ENCODE measurements around the gene COL6A3.

COL6A3 gene, protein sequence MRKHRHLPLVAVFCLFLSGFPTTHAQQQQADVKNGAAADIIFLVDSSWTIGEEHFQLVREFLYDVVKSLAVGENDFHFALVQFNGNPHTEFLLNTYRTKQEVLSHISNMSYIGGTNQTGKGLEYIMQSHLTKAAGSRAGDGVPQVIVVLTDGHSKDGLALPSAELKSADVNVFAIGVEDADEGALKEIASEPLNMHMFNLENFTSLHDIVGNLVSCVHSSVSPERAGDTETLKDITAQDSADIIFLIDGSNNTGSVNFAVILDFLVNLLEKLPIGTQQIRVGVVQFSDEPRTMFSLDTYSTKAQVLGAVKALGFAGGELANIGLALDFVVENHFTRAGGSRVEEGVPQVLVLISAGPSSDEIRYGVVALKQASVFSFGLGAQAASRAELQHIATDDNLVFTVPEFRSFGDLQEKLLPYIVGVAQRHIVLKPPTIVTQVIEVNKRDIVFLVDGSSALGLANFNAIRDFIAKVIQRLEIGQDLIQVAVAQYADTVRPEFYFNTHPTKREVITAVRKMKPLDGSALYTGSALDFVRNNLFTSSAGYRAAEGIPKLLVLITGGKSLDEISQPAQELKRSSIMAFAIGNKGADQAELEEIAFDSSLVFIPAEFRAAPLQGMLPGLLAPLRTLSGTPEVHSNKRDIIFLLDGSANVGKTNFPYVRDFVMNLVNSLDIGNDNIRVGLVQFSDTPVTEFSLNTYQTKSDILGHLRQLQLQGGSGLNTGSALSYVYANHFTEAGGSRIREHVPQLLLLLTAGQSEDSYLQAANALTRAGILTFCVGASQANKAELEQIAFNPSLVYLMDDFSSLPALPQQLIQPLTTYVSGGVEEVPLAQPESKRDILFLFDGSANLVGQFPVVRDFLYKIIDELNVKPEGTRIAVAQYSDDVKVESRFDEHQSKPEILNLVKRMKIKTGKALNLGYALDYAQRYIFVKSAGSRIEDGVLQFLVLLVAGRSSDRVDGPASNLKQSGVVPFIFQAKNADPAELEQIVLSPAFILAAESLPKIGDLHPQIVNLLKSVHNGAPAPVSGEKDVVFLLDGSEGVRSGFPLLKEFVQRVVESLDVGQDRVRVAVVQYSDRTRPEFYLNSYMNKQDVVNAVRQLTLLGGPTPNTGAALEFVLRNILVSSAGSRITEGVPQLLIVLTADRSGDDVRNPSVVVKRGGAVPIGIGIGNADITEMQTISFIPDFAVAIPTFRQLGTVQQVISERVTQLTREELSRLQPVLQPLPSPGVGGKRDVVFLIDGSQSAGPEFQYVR (N-terminal part only)

DNA sequence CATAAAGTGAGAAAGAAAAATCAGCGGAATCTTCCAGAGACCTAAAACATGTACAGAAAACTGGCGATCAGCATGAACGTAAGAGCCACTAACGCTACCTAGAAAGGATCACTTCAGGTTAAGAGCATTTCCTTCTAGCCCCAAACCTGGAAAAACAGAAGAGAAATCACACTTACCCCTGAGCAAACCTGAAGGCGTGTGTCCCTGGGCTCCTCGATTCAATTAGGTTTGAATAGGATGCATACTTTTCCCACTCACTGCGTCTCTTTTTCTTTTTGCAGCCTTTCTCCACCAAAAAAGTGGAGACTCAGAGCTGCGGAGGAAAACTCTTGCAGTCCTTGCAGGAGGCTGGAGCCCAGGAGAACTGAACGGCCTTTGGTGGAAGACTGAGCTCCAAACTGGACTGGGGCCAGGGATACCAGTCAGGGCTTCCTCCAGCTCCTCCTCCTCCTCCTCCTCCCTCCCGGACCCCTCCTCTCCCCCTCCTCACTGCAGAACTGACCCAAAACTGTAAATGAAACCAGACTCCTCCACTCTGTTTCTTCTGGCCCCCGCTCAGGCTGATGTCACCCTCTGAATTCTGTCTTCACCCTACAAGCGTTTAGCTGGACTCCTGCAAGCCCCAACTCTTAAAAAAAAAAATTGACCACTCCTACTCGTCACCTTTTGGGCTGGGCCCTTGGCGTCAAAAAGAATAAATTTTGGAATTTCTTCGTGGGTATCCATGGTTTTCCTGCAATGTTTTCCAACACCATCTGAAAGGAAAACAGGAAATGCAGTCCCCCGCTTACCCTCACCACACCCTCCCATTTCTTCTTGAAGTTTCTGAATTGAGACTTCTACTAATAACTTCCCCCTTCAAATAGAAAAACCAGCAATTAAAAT lies at the start of gene COL6A3:
Gene COL6A3 (minus strand): TSS at position 388 of the 885 bp plus-strand sequence. CDS start 17,347 bp downstream, outside the sequence.
- no peak for DNase-seq

DNA sequence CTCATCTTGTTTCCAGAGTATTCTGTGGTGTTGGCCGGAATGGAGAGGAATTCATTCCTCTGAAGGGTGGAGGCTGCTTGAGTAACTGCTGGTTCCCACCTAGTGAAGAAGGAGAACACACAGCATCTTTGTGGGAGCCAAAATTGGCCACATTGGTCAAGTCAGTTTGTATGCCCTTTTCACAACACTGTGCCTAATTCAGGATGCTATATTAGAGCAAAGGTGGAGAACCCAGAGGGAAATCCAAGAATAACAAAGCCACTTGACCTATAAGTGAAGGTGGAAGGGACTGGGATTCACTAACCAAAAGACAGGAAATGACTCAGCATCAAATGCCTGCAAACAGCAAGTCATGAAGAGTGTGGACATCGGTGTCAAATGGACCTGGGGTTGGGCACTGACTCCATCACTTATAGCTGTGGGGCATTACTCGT lies 45.8 kb upstream of the COL6A3 start:
- no peak for DNase-seq

DNA sequence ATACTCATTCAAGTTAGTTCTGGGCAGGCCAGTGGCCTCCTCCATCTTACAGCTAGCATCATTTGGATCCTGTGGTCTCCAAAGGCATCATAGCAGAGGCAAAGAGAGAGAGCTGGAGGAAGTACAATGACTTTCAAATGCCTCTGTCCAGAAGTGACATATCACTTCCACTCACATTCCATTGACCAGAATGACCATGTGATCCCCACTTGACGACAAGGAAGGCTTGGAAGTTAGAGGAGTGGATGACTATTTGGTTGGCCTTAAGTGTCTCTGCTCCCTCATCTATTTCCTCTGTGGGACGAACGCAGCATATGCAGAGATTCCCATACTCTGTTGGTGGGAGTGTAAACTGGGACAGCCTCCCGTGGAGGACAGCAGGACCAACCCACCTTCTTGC lies 45.3 kb upstream of the COL6A3 start:
- DNase-seq = no peak

DNA sequence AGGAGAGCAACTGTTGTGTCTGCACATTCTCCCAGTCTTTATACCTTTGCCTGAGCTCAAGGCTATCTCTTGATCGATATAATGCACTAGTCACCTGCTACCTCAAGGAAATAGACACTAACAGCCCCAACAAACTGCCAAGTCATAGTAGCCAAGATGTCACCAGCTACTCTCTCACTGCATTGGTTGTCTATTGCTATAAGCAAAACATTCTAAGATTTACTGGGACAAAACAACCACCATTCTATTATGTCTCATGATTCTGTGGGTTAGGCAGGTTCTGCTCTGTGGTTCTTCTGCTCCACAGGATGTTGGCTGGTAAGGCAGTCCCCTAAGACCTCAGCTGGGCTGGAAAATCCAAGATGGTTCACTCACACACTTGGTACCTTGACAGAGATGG lies 44.6 kb upstream of the COL6A3 start:
- no peak for DNase-seq

DNA sequence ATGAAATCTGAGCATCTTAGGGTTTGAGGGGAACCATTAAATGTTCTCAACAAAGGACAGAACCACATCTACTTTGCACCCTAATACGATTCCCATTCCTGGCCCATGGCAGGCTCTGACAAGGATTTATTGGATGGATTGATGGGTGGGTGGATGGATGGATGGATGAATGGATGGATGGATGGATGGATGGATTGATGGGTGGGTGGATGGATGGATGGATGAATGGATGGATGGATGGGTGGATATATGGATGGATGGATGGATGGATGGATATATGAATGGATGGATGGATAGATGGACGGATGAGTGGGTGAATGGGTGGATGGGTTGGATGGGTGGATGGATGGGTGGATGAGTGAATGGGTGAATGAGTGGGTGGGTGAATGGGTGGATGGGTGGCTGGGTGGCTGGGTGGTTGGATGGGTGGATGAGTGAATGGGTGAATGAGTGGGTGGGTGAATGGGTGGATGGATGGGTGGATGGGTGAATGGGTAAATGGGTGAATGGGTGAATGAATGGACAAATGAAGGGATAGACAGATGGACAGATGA lies 43.5 kb upstream of the COL6A3 start:
- no peak for DNase-seq

DNA sequence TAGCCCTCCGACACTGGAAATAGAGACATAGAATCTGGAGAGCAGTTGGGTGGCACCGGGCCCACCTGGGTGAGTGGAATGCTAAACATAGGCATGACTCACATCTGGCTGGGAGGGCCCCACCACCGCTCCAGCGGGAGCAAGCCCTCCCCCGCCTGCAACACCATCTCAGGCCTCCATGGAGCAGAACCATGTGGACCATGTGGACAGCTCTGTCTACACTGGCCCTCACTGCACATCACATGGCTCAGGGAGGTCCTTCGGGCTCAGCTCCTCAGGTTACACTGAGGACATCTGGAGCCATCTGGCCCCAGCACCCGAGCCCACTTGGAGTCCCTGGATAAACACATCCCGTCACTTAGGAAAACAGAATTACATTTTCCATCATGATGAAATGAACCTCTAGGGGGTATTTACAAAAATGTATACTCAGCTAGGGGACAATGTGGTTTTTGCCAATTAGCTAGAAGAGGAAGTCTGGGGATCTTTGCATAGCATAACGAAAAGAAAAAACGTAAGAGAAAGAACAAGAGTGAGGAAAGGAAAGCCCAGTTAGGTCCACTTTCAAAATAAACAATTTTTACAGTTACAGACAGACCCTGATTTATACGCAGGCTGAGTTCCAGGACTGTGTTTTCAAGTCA lies 42.4 kb upstream of the COL6A3 start:
- DNase-seq = no peak

DNA sequence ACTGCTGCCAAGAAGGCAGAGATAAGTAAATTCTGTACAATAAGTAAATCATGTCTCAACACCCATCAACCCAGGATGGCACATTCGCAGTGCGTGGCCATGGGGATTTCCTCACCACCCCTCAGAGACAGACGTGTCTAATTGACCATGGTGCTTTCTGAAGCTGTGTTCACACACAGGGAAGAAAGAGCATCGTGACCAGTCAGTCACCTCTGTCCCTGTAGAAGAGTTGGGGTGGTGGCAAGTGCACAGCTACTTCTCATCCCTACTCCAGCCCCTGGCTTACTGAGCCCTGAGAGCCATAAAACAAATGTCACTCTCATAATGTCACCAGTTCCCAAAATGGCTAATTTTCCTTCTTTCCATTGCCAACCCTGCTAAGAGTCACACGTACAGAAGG lies 41.8 kb upstream of the COL6A3 start:
- no peak for DNase-seq

DNA sequence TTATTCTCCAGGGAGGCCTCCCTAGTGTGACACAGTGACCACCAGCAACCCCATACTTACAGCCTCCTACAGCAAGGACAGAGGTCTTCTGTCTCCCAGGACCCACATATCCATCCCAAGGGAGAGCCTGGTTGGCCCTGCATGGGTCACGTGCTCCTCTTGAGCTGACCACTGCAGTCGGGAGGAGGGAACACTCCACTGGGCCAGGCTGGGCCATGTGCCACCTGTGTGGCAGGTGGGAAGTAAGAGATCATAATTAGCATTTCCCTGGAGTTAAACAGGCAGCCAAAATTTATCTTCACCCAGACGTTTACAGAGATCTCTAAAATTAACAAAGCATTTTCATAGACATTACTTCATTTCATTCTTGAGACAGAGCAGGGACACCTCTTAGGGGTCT lies 39.7 kb upstream of the COL6A3 start:
- DNase-seq = no peak

DNA sequence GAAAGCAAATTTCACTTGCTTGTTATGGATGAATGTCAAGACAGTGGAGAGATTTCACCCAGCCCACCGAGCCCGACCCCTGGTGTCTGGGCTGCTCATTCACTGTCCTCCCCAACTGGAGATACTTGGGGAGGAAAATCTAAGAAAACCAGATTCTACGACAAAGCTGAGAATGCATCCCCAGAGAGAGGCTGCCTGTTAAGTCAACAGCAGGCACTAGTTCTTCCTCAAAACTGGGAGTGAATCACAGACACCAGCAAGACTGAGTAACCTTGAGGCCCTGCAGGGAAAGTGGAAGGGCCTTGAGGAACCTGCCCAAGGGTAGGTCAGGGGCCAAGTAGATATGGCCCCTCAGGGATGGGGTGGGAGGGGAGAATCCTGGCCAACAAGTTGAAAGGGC lies 38.9 kb upstream of the COL6A3 start:
- DNase-seq = no peak

DNA sequence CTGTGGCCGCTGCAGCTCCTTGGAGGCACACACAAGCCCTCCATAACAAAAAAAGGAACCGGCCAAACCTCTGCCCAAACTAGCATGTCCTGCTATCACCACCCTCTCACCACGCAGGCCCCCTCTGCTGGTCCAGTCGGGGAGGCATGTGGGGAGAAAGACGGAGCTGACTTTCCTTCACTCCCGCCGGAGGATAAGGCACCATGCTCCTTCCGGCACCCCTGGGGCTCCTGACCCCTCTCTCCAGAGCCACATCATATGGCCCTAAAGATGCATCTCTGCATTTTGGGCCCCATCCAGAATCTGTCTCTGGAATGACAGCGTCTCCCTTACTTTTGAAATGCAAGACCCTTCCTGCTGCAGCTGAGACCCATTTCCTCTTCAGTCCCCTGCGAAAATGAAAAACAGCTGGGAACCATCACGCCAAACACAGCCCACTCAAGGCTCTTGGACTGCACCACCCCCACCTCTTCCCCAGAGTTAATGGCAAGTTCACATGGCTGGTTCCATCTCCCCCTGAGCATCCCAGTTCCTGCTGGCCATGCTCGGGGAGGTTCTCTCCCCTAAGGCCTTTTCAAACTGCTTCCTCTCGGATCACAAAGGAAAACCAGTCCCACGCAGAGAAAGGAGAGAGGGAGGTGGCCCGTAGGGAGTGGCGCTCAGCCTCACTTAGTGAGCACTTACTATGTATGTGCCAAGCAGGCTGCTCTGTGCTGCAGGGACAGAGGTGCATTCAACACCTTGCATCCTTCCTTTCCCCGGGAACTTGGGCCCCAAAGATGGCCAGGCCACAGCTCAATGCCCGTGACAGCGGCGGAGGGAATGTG lies 37.9 kb upstream of the COL6A3 start:
- DNase-seq = no peak

DNA sequence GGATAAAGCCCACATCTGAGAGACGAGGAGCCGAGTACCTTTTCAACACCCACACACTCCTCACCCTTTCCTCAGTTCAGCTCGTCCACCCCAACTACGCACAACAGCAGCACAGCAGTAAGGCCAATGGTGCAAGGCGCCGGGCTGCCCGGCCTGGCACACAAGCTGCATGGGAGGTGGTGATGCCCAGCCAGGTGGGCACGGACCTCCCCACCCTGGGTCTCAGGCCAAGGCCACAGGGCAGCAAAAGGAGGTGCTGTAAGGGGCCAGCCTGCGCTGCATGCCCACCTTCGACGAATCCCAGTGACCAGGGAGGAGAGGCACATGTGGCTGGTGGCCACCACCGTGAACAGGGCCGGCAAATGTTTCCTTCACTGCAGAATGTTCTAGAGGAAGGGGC lies 36.6 kb upstream of the COL6A3 start:
- no peak for DNase-seq

DNA sequence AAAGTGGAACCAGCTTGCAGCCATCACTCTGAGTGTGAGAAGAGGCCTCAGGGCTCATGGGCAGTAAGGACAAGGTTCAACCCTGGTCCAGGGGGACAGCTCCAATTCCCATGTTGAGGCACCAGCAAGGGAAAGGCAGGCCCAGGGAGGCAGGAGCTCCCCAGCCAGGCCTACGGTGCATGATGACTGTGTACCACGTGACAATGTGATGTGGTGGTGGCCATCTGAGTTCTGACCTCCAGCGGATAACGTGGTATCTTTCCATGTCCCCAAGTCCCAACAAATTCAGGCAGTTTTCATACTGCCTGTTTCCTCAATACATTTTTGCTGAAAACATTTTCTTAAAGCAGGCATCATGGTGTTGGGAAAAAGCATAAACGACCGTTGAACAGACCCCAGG lies 36.1 kb upstream of the COL6A3 start:
- no peak for DNase-seq

DNA sequence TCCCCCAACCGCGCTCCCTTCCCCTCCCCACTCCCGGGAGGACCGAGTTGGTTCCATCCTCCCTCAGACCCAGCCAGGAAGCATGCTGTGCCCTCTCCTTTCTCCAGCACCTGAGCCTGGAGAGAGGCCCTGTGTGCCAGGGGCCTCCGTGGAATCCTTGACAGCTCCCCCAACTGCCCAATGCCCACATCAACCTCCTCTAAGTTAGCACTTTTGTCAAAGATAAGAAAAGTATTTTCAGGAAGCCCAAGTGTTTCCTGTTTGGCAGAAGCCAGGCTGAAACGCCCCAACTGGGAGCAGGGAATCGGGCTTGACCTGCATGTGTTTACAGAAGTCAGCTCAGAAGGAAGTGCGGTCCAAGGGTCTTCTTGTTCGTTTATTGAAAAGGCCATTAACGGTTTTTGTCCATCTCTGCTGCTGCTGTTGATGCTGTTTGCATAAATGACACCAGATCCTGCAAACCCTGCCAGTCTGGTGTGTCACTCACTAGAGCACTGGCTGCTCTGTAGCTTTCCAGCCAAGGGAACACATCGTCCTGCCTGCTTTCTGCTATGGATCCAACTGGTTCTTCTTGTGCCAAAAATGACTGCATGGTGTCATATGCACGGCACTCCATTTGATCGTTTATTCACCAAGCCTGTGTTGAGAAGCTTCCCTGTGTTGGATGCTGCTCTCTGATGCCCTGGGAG lies 35.4 kb upstream of the COL6A3 start:
- no peak for DNase-seq

DNA sequence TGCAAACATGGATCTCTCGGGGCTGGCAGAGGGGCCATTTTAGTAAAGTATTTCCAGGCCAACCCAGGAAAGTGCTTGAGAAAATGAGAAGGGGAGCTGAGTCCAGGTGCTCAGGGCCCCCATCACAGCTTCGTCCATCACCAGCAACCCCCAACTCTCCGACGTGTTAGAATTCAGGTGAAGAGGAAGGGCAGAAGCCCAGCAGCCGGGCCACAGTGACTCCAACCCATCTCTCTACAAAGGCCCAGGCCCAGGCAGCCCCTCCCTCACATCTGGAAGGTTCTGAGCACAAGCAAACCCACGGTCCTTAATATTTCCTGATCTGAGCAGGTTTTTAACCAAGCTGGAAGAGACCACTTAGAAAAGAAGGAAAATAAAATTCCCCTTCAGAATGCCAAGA lies 34.7 kb upstream of the COL6A3 start:
- no peak for DNase-seq

DNA sequence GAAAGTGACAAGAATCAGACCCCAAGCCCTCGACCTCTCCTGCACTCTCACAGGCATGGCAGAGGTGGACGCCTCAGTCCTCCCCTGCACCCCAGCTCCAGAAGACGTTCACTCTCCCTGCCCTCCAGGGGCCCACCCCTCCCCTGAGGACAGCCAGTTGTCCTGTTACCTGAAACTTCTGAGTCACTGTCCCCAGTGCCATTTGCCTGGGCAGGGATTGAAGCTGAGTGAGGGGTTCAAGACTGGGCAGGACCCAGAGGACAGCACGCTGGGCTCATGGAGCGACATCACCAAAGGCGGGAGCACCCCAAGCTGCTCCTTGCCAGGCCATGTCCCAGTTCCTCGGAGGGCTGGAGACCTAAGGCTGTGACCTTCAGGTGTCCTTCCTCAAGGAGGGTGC lies 34.2 kb upstream of the COL6A3 start:
- DNase-seq = no peak

DNA sequence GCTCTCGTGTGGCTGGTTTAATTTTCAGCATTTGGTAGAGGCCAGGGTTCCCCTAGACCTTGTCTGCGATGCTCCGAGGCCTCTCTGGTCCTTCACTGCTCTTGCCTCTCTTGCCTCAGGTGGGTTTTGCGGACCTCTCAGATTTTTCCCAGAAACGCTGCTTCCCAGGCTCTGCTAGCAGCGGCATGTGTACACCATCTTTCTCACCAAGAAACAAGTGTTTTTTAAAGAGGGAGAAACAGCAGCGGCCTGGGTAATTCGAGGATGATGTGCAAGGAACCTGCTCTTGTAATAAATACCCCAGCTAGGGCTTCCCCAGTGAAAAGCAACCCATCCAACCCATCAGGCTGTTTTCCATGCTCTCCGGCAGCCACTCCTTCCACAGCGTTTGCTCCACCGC lies 33.5 kb upstream of the COL6A3 start:
- no peak for DNase-seq

DNA sequence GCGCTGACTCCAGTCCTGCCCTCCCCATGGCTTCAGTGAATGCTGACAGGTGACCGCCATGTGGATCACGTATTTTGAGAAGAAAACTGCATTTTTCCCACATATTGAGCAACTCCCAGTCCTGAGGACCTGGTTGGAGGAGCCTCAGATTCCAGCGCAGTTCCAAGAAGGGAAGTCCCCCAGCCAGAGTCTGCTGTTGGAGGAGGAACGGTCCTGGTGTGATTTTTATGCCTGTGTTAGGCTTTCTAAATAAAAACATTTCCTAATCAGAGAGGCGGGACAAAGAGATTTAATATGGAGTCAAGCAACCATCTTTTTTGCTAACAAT lies 32.3 kb upstream of the COL6A3 start:
- DNase-seq = no peak

DNA sequence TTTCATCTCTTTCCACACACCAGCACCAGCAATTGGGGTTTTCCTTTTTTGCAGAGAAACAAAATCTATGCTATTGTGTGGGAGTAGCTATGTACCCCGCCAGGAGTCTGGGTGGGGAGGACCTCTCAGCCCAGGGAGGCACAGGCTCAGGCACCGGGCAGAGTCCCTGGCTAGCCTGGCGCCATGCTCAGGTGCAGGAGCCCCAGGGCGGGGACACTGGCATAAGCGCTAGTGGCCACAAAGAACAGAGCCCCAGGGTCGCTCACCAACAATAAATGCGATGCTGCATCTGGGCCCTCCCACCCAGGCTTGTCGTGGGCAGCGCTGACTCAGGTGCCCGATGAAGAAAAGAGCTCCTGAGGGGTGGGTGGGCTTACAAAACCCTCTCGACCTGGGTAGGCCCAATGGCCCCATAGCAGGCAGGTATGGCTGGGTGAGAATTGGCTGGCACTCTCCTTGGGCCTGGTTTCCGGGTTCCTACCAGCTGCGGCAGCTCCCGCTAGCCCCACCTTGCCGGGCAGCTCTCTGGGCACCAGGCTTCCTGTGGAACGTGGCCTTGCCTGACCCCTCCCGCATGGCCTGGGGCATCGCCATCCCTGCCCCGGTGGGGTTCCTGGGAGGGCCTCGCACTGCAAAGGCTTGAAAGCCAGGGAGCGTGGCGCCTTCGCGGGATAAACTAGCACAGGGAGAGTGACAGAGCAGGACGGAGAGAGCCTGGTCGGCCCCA lies 31.8 kb upstream of the COL6A3 start:
- no peak for DNase-seq

DNA sequence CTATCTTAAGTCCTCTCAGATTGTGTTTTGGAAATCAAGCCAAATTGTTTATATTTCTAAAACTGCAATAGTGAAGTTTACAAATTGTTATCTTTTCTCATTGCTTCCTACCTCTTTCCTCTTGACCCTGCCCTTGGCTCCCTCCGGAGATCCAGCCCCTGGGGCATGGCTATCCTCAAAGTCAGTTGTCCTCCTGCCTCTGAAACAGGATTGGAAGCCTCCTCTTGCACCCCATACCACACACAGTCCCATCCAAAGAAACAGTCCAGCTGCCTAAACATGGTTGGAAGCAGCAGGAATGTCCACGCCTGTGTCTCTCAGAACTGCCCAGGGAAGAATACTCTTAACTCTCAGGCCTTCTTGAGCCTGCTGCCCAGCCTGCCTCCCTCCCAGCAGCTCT lies 30.1 kb upstream of the COL6A3 start:
- DNase-seq = no peak
